AG08396 (cell line): Measurements from ENCODE around the gene GLO1.
"Not testable (repeated sequence)": the region's sequence is repeated elsewhere in the genome, so short reads cannot be mapped to it uniquely, and the experiment has no call there.

Source experiments
- DNase-seq: peaks from one replicate; pipeline ENCODE4 v3.0.0; 2012; ENCODE audit warnings: low spot score, mixed read lengths

Gene GLO1

DNA sequence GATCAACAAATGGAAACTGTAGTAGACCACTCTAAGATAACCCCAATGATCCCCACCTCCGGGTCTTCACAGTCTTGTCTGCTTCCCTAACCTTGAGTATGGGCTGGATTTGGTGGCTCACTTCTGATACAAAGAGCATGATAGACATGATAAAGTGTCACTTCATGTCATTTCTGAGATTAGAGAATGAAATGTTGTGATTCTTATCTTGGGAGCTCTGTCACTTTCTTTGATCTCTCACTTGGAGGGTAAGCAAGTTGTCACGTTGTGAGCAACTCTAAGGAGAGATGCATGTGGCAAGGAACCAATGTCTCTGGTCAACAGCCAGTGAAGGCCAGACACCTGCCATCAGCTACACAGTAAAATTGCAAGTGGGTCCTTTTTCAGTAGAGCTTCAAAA, 3.0 kb upstream of the GLO1 start:
- no peak for DNase-seq

DNA sequence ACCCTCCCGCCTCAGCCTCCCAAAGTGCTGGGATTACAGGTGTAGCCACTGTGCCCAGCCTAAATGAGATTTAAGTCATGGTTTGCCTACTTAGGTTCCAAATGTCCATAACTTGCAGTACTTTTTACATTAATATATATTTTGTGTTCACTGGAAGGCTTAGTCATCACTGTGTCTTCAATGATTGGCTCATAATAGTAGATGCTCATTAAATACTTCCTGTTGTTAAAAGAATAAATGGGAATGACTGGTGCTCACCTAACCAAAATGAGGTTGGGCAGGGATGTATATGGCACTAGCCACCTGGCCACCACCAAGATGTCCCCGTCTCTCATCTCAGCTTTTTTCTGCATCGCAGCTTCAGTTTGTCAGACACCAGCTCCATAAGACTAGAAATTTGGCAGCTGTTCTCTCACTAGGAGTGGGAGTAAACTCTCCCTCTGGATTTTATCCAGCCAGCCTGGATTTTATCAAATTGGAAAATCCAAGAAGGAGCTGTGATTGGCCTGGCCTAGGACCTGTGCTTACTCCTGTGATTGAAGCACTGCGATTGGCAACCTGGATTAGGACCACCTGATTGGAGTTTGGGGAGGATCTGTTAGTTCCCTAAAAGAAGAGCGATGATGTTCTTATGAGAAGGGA, 1.1 kb upstream of the GLO1 start:
- DNase-seq = no peak

DNA sequence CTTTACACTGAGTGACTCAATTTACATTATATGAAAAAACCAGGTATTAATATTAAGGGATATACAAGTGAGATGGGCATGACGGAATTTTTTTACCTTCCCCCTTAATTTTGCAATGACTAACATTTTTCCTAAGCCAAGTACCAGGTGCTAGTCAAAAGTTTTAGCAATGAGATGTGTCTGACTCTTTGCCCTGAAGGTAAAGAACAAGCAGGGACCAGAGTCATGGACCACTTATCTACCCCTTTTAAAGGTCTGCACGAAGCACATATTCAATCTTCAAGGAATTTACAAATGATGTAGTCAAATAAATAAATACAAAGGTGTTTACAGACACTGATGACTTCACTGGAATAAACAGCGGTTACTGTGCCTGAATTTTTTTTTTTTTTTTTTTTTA, 1.4 kb downstream of the GLO1 start:
- DNase-seq = no peak

DNA sequence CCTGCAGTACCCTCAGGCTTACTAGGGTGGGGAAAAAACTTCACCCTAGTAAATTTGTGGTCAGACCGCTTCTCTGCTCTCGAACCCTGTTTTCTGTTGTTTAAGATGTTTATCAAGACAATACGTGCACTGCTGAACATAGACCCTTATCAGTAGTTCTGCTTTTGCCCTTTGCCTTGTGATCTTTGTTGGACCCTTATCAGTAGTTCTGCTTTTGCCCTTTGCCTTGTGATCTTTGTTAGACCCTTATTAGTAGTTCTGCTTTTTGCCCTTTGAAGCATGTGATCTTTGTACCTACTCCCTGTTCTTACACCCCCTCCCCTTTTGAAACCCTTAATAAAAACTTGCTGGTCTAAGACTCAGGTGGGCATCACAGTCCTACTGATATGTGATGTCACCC, 3.2 kb downstream of the GLO1 start:
- DNase-seq = not testable (repeated sequence)

DNA sequence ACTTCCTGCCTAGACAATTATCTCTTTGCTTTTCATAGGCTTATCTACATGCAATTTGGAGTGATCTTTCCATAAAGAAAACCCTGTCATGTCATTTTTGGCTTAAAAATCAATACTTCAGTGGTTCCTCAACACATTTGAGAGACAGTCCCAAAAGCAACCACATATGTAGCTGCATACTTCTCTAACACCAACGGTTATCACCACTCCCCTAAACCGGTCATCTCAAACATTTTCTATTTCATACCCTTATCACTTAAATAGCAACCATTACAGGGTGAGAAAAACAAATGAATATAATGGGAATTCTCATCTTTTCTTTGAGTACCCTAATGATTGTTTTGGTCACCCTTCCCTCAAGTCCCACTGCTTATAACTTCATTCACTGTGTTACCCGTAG, 5.1 kb downstream of the GLO1 start:
- no peak for DNase-seq

DNA sequence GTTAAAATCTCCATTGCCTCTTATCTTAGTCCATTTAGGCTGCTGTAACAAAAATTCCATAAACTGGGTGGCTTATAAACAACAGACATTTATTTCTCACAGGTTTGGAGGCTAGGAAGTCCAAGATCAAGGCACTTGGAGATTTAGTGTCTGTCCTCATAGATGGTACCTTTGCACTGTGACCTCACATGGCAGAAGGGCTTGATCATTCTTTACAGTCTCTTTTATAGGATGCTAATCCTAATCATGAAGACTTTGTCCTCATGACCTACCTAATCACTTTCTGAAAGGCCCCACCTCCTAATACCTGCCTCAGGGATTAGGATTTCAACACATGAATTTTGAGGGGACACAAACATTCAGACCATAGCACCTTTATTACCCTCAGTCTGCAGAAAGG, 6.6 kb downstream of the GLO1 start:
- no peak for DNase-seq

DNA sequence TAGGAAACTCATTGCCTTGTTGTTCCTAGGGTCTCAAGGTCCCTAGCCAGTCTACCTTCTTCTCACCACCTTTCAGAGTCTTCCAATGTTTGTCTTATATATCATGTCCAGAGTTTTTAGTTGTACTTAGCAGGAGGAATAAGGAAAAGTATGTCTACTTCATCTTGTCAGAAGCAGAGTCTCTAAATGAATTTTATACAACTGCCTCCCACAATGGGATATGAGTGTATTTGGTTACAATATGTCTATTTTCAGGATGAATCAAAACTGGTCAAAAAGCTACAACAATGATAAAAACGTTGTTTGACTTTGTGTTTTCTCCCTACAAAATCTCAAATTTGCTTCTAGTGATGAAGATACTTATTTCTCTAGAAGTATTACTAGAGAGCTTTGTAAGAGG, 7.0 kb downstream of the GLO1 start:
- no peak for DNase-seq

DNA sequence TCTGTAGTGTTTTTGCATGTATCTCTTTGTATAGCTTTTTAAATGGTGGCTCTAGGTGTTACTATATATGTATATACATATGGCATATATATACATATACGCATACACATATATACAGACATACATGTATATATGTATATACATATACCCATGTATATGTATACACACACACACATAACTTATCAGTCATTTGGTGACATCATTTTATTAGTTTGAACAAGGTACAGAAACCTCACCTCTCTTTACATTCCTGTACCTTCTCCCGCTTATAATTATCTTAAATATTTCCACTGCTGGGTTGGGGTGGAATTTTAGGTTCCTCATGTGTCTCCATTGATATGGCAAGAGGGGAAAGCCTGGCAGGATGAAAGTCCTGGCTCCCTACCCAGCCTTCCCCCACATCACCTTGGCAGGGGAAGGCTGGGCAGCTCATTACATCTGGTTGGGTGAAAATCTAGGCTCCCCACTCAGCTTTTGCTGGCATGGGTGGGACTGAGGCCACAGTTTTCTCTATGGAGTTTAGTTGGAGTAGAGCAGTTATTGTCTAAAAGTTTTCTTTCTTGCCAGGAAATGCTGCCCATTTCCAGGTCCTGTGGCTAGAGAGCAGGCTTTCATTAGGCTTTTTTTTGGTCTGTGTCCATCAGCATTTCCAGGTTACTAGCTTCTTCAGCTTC, 7.6 kb downstream of the GLO1 start:
- DNase-seq = no peak

DNA sequence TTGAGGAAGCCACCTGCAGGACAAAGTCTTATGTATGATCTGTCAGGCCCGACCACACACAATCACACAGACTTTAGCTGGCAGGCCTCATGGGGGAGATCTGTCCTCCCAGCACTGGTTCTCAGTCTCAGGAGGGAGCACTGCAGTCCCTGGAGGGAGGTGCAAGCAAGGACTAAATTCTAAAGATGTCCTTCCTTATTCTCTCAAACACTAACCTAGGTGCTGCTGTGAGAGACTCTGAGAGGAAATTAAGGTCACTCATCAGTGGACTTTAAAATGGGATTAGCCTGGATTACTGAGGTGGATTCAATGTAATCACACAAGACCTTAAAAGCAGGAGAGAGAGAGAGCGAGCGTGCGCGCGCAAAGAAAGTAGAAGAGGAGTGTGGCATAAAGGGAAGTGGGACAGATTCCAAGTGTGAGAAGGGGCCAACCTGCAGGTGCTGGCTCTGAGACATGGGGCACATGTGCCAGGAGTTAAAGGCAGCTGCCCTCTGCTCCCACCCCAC, 14.3 kb downstream of the GLO1 start:
- no peak for DNase-seq

DNA sequence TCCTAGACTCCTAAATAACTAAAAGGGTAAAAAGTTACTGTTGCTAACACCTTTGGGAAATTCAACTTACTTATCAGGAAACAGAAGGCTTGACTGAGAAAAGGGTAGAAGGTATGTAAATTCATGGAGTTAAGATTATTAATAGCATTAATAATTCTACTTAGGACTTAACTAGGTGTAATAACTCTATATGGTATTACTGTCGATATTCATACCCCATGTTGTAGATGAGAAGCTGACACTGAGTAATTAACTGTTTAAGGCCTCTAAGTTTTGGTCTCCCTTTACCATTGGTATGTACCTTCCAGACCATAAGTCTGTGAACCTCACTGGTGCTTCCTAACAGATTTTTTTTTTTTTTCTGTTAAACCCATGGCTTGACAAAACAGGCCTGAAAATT, 15.4 kb downstream of the GLO1 start:
- no peak for DNase-seq

DNA sequence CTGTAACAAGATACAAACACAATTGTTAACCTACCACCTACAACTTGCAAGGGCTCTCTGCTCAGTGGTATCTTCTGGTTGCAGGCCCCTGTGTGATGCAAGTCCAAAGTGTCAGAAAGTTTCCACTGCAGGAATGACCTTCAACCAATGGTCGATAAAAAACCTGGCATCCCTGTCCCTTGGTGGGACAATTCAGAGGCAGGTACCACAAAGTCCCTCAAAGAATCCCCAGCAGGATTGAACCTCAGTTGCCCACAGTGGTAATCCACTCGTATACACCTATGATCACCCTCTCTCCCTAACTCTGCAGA, 15.9 kb downstream of the GLO1 start:
- no peak for DNase-seq

DNA sequence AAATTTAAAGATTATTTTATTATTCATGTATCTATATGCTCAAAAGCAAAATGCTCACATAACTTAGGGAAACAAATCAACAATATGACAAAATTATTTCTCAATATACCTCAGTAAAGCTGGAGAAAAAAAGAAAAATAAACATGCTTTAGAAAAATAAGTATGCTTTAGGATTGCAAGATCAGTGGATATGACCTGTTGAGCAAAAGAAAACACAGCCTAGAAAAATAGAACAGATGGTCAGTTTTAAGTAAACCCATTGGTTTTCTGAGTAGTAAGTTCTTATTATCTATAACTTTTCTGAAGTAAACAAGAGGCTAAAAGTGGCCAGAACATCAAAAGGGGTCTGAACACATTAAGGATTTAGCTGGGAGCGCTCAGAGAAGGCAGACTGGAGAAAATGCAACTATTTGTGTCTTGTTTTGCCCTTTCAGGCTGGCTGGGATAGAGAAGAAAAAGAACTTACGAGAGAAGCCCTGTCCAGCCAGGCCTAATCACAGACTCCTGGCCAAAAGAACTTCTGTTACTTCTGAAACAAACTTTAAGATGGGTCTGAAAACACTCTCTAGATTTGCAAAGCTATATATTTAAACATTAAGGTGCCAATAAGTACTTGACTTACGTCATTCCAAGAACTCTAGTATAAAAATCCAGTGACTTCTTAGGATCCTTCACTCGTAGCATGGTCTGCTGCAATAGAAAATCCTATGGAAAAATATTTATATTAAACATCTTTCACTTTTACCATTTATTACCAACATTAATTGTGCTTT, 16.5 kb downstream of the GLO1 start:
- DNase-seq = no peak

DNA sequence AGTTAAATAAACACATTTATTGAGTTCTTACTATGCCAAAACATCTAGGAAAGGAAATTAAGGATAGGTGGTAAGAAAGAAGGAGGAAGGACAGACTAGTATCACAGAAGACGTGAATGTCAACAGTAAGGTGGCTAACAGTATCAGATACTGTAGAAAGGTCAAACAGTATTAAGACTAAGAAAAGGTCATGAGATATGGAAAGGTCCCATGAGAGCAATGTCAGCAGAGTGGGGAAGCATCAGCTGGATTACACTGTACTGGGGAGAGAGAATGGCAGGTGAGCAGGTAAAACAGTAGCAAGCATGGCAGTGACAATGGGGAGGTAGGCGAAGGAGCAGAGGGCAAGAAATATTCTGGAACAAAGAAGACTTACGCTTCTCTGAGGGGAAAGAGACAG, 18.0 kb downstream of the GLO1 start:
- no peak for DNase-seq

DNA sequence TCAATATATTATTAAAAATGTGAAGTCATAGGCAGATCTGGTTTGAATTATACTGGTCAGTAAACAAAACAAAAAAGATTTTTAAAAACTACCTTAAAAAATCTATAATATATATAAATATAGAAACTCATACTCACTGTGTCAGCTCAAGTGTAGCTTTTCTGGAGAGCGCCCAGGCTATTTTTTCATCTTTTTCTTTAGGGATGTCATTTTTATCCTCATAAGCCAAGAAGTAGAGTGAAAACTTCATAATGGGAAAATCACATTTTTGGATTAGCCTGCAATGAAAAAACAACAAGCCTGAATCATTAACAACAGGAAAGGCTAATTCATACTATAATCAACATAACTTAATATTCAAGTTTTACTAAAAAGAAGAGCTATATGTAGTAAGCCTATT, 18.7 kb downstream of the GLO1 start:
- DNase-seq = no peak

DNA sequence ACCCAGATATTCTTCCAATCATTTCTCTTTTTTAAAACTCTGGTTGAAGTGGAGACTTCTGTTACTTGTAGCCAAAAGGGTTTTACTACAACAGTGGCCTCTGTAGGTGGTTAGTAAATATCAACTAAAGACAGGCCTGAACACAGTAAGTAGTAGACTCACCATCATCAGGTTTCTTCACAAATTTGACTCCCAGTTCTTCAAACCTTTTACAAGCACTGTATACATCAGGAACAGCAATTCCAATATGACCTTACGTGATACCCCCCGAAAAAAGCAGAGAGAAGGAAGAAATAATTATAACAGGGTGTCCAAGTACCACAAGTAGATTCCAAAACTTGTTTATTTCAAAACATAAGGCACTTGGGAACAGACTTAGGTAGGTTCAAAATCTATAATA, 21.1 kb downstream of the GLO1 start:
- no peak for DNase-seq

DNA sequence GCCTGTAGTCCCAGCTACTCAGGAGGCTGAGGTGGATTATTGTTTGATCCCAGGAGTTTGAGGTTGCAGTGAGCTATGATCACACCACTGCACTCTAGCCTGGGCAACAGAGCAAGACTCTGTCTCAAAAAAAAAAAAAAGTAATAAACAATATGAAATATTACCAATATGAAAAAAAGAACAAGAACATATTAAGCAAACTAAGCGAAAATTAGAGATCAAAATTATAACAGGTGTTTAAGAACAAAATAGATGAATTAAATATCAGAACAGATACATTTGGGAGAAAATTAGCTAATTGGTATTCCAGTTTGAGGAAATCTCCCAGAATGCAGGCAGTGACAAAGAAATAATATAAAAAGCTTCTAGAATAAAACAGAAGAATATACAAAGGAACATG, 23.3 kb downstream of the GLO1 start:
- no peak for DNase-seq

DNA sequence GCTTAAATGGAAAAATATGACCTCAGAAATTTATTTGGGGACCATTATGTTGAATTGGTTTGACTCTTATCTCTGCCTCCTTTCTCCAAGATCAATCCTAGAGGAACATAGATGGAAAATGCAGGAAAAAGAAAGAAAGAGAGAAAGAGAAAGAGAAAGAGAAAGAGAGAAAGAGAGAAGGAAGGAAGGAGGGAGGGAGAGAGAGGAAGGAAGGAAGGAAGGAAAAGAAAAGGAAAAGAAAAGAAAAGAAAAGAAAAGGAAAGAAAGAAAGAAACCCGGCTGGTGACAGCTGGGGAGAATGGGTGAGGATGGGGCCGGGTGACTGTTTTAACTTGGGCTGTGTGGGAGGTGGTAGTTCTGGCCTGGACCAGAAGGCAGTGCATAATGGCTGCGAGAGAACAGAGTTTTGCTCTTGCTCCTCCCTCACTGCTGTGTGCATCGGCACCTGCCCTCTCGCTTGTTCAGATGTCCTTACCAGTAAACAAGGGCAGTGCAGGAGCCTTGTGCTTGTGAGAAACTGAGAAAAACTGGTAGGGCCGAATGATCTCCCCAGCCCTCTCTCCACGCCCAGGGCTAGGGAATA, 24.7 kb downstream of the GLO1 start:
- no peak for DNase-seq

DNA sequence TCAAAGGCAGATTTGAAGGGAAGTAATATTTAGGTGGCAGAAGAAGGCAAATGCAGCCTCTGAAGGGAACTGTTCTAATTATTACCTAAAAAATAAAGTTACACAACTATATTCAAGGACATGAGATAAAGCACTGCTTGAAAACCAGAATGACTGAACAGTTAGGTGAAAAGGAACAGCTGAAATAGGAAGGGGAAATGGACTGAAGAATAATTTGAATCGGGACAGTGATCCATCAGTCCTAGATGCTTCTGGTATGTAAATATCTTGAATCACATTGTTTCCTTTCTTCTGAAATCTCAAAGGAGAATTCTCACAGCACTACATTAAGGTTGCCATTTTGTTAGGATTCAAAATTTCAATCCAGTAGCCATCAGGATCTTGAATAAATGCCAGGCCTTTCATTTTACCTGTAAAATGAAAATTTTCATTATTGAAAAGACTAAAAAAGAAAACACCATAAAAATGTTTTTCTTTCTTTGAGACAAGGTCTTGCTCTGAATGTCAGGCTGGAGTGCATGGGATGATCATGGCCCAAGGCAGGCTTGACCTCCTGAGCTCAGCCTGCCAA, 25.9 kb downstream of the GLO1 start:
- no peak for DNase-seq

DNA sequence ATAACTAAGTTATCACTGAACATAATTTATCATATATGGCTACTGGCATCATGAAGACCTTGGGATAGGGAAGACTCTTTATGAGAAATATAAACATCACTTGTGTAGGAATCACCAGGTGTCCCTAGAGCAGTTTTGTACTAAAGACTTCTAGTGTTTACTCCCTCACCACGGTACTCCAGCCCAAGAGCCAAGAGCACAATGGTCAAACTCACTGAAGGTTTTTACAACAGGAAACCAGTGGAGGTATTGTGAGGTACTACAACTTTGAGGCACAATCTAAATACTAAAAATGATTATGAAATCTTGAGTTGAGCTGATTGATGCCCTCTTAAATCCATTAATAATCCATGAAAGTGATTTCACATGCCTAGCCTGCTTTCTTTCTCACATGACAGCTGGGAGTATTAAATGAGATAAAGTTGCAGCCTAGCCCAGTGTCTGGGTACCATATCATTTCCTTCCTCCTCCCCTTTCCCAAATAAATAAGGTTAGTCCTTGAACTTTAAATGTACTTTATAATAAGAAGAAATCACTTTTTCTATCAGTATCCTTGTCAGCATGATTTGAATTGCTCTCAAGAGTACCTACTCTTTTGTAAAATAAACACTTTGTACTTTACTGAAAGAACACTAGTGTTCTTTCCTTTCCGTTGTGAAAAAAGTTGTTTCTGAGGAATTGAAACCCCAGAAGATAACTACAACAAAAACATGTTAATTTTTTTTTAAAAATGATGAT, 26.5 kb downstream of the GLO1 start:
- DNase-seq = no peak

DNA sequence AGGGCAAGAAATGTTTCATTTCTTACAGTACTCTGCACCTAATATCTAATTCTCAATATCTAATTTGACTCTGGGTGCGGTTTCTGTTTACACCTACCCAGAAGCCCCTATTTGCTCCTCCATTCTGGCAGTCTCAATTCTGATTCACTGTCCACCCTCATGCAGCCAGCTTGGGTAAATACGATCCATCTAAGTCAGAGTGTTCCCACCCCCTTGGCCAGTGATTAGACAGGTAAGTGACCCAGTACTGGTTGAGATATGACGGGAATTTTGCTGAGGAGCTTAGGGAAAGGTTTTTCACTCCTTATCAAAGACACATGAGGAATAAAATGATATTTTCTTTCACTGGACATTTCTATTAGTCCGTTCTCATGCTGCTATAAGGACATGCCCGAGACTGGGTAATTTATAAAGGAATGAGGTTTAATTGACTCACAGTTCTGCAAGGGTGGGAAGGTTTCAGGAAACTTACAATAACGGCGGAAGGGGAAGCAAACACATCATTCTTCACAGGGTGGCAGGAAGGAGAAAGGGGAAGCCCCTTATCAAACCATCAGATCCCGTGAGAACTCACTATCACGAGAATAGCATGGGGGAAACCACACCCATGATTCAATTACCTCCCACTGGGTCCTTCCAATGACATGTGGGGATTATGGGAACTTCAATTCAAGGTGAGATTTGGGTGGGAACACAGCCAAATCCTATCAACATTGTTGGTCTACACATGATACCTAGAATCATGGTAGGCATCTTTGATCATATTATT, 29.4 kb downstream of the GLO1 start:
- DNase-seq = no peak

DNA sequence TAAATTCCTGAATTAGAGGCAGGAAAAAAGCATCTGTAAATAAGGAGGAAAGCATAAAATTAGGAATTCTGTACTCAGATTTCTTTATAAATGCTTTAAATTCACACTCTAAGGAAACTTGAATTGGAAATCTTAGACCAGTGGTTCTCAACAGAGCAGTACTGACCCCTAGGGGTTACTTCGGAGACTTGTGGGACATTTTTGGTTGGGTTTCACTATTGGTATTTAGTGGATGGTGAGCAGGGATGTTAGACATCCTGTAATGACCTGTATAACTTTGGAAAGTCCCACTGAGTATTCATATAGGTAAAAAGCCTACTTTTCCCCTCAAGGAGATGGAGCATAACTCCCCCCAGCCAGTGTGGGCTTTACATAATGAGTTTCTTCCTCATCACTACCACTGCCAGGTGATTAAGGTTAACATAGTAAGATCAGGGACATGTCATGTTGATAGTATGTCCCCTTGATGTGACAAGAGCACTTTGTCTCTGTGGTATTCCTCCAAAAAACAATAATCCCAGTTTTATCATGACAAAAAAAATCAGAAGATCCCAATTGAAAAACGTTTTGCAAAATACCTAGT, 31.0 kb downstream of the GLO1 start:
- DNase-seq = peak; percentile 67
